WI38 (cell line): ENCODE results near the gene ADAMTS3.

ENCODE experiments used
- H3K4me3 ChIP-seq: 2 replicates; pipeline ENCODE4 v1.5.1; 2011; ENCODE audit warnings: low read depth, mild to moderate bottlenecking, control low read depth, low read length
- CTCF ChIP-seq: IDR thresholded peaks from 2 replicates; pipeline ENCODE4 v1.5.1; 2012; ENCODE audit warnings: low read depth, mild to moderate bottlenecking, control low read depth, low read length

ADAMTS3 gene

GRCh38 chr4:72243641-72244040, 325.4 kb downstream of the ADAMTS3 start:
- H3K4me3 ChIP-seq = no peak overlapping the region
- TF ChIP-seq CTCF = no peak

GRCh38 chr4:72239487-72240116, 329.4 kb downstream of the ADAMTS3 start:
- H3K4me3 ChIP-seq = no peak overlapping the region
- no peak for TF ChIP-seq CTCF
